Hematopoietic multipotent progenitor cell (in vitro differentiated cells): ENCODE measurements around the gene CPNE4. TPM values are rescaled to one million over a fixed set of nuclear protein-coding genes. Genes with fewer than 3 reads are reported as not detected.
"Not testable (repeated sequence)": the region's sequence is repeated elsewhere in the genome, so short reads cannot be mapped to it uniquely, and the experiment has no call there.

Source experiments
- DNase-seq, 3 donors: peaks; one replicate each; pipeline ENCODE4 v3.0.0-alpha.2; 2011 to 2015; ENCODE audit warnings: low read depth in 2 of 3, low spot score in 2 of 3
- total RNA-seq: library from RNA; depleted of rRNA; stranded (reverse); fragments of >200 nt; gene quantifications from one replicate; pipeline ENCODE4 v1.2.3, GENCODE V29; 2012

Gene CPNE4
- total RNA-seq, 1 donor: not detected

- DNase-seq: not testable (repeated sequence)
These were observed 71.4 kb downstream of the CPNE4 start for GRCh38 chr3:131963442-131963841.

GRCh38 chr3:131962982-131963381 lies 71.8 kb downstream of the CPNE4 start:
- DNase-seq: no peak

GRCh38 chr3:131960324-131960723 lies 74.5 kb downstream of the CPNE4 start:
- DNase-seq: no peak

GRCh38 chr3:131957980-131958379 lies 76.8 kb downstream of the CPNE4 start:
- DNase-seq: no peak

GRCh38 chr3:131957511-131957910 lies 77.3 kb downstream of the CPNE4 start:
- no peak for DNase-seq

- DNase-seq: no peak
These were observed 86.0 kb downstream of the CPNE4 start for GRCh38 chr3:131948806-131949205.

- DNase-seq: no peak
These were observed 90.1 kb downstream of the CPNE4 start for GRCh38 chr3:131944676-131945075.

GRCh38 chr3:131933665-131934064 lies 101.1 kb downstream of the CPNE4 start:
- DNase-seq: no peak

GRCh38 chr3:131928593-131928992 lies 106.2 kb downstream of the CPNE4 start:
- DNase-seq: no peak

- no peak for DNase-seq
These were observed 109.2 kb downstream of the CPNE4 start for GRCh38 chr3:131925571-131925970.

- no peak for DNase-seq
These were observed 112.5 kb downstream of the CPNE4 start for GRCh38 chr3:131922356-131922755.

- DNase-seq: no peak
These were observed 117.8 kb downstream of the CPNE4 start for GRCh38 chr3:131917006-131917405.

- DNase-seq: no peak
These were observed 120.6 kb downstream of the CPNE4 start for GRCh38 chr3:131914090-131914691.

- no peak for DNase-seq
These were observed 122.6 kb downstream of the CPNE4 start for GRCh38 chr3:131912255-131912654.

- no peak for DNase-seq
These were observed 127.0 kb downstream of the CPNE4 start for GRCh38 chr3:131907796-131908195.

GRCh38 chr3:131903988-131904415 lies 130.8 kb downstream of the CPNE4 start:
- no peak for DNase-seq

GRCh38 chr3:131901686-131902085 lies 133.1 kb downstream of the CPNE4 start:
- DNase-seq: no peak

GRCh38 chr3:131900891-131901290 lies 133.9 kb downstream of the CPNE4 start:
- no peak for DNase-seq

GRCh38 chr3:131899021-131899420 lies 135.8 kb downstream of the CPNE4 start:
- DNase-seq: no peak

- no peak for DNase-seq
These were observed 136.5 kb downstream of the CPNE4 start for GRCh38 chr3:131898346-131898745.

GRCh38 chr3:131896285-131896684 lies 138.5 kb downstream of the CPNE4 start:
- no peak for DNase-seq

- DNase-seq: no peak
These were observed 139.0 kb downstream of the CPNE4 start for GRCh38 chr3:131895766-131896165.

- DNase-seq: no peak
These were observed 142.5 kb downstream of the CPNE4 start for GRCh38 chr3:131892331-131892730.
